HG03159 (cell line): Measurements from ENCODE around the gene ZNF804B.
A peak's percentile ranks its signal among the peaks of the same experiment; 100 is the strongest.

Experiments
- ATAC-seq: cut with Tn5 transposase; IDR thresholded peaks from one replicate; pipeline ENCODE4 v1.9.1; 2021; ENCODE audit warnings: mild to moderate bottlenecking, moderate library complexity; ENCODE audit not compliant: unreplicated experiment

ZNF804B gene

DNA sequence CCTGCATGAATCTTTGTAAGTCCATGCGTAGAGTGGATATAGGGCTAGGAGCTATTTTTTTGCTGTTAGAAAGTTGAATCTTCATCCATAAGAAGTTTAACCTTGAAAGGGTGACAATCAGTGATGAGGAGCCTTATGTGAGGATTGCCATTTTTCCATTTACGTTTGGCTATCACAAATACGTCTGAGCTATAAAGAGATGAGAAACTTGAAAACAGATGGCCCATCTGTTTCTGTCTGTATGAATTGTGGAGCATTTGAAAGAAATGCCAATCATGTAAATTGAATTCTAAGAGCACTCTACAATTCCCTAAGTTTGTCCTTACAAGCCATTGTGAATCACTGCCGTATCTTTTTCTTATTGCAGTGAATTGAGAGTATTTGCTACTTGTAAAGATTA lies 205.9 kb downstream of the ZNF804B start:
- ATAC-seq: no peak

DNA sequence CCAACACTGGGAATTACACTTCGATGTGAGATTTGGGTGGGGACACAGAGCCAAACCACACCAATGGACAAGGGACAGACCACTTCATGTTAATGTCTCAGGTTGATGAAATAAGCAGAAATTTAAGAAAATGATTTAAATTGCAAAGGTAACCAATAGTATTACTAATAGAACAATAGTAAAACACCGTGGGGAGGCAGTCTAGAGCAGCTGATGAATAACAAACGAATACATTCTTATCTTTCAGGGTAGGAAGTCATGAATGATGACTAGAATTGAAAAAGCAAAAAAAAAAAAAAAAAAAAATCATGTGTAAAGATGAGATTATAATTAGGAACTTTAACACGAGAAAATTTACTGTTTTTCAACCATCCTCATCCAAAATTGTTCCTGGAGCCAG lies 207.9 kb downstream of the ZNF804B start:
- ATAC-seq: no peak

DNA sequence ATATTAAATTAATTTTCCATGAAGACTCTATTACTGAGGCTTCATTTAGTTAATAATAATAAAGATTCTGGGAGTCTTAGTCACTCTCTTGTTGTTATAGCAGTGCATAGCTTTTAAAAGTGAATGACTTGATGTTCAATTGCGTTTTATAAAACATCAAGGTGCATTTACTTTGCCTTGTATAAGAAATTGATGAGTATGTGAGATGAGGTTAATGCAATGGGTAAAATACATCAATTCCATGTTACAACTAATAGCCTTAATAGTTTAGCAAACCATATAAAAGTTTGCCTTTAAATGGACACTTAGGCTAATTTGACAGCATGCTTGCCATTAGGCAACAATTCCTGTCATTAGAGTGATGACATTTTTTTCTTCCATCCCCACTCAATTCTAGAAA lies 209.7 kb downstream of the ZNF804B start:
- no peak for ATAC-seq

DNA sequence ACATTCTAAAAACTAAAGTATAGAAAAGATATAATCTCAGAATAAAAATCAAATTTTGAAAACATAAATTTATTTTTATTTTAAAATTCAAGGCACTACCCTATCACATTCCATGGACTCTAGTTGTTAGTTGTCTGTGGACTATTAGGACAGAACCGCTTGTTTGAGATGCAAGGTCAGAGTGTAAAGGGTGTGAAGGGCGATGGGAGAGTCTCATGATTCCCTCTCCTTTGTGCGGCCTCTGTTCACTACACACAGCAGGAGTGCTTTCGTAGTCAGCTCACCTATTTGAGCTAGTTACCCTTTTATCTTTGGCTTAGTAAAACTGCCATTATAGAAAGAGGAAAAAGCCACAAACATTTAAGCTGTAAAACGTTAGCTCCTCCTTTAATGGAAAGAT lies 225.8 kb downstream of the ZNF804B start:
- no peak for ATAC-seq

DNA sequence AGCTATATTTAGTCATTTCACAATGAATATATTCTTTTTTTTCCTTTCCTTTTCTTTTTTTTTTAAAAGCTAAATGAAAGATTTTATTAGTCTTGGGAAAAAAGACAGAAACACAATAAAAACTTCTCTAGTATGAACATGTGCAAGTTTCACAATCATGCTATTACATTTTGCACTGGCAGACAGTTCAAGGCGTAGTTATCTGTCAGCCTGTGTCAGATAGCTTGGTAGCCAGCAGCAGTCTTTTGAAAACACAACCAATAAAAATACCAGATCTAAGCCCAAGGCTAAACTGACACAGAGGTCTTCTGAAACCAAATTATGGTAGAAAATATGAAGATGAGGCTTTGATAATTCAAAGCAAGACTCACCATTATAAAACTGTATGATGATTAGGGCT lies 241.8 kb downstream of the ZNF804B start:
- no peak for ATAC-seq

DNA sequence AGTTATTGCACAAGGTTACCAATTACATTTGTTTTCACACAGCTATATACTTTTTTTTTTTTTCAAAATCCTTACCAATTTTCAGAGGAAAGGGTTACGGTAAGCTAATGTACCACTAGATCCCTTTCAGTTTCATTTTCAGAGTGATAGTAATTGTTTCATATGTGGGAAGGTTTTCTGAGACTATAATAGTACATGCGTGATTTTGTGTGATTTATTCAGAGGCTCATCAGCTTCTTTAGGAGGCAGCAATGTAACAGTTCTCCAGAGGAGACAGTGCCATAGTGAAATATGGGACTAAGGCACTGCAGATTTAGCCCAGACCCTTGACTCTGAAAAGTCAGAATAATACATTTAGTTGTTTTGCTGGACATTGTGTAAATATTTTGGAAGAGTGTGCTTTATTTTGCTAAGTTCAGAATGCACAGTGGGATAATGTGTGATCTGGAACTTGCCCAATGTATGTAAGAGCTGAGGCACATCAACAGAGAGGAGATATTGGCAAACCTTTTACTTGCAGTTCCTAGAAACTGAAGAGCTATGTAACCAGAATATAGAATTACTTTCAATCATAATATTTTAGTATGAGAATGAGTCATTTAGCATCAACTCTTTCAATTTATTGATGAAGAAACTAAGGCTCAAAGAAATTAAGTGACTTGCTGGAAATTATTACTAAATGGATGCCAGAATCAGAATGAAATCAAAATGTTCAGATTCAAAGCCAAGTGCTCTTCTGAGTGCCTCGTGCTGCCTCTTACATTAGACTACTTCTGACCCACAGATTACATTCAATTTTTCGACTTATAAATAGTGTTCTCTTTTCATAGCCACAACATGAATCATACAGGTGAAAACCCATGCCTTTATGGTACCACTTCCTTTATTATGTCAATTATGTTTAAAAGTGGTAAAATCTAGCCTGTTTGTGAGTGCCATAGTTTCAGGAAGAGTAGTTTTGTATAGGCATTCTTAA lies 243.8 kb downstream of the ZNF804B start:
- peak; percentile 82 for ATAC-seq

DNA sequence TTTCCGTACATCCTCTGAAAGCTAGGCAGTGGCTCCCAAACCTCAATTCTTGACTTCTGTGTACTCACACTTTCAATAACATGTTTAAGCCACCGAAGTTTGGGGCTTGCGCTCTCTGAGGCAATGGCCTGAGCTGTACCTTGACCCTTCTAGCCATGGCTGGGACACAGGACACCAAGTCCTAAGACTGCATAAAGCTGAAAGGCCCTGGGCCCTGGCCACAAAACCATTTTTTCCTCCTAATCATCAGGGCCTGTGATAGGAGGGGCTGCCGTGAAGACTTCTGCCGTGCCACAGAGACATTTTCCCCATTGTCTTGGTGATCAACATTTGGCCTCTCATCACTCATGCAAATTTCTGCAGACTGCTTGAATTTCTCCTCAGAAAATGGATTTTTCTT lies 252.5 kb downstream of the ZNF804B start:
- no peak for ATAC-seq

DNA sequence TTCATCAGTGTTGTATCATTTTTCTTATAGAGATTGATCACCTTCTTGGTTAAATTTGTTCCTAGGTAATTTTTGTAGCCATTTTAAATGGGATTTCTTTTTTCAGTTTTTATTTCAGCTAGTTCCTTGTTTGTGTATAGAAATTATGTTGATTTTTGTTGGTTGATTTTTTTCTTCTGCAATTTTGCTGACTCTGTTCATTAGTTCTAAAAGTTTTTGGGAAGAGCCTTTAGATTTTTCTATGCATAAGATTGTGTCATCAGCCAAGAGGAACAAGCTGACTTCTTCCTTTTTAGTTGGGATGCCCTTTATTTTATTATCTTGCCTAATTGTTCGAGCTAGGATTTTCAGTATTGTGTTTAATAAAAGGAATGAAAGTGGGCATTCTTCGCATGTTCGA lies 258.2 kb downstream of the ZNF804B start:
- no peak for ATAC-seq

DNA sequence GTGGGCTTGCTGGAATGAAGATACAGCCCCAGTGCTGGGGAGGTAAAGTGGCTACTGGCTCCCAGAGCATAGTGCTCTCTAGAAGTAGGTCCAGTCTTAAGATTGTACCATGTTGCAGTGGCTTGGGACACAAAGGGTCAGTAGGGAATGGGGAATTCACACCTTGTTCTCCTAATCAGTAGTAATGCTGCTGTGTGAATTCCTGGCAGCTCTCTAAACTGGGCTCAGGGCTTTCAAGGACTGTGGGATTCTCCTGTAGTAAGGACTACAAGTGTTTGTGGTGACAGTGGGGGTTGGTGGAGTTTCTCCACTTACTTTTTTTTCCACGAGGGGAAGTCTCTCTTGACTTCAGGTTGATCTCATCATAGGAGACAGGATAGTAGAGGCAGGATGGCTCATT lies 262.2 kb downstream of the ZNF804B start:
- ATAC-seq: no peak

DNA sequence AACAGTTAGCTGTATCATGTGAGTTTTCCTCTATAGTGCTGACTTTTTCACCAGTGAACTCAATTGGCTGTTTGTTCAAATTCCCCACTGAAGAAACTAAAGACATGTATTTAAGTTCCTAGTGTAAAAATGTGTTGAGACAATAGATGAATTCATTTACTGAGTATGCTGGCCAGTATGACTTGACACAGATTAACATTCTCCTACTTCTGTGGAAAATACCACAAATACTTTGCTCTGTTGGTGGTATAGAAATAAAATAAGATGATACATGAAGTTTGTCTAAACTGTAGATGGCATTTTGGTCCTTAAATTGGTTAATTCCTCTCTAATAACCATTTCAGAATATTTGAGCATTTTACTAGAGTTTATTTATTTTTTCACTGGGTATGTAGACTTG lies 263.7 kb downstream of the ZNF804B start:
- ATAC-seq: no peak

DNA sequence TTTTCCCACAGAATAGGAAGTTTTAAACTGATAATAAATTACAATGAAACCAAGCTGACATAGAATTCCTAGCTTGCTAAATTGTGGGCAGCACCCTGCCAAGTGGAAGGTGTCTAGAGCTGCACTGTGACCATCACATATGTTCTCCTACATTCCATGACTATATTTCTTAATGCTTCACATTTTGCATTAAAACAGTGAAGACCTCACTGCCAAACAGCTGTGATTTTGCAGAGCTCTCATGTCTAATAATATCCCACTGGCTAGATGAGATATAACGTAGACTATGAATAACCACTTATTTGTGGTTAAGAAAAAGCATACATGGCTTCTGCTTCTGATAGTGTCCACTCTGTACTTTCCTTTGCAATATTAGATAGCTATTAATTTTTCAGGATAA lies 264.4 kb downstream of the ZNF804B start:
- no peak for ATAC-seq

DNA sequence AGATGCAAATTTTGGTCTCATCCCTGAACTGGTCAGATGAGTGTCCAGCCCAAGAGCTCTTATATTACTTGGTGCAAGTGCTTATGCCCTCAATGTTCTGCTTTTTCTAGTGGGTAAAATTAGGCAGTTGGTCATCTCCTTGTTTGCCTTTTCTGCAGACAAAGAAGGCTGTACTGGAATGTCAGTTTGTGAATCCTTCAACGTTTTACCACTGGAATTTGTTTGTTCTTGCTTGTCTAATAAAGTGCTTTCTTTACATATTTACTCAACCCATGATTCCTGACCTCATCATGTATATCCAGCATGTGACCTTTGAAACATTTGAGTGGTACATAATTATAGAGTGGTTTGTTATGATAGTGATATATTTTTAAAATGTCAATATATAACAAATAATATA lies 268.3 kb downstream of the ZNF804B start:
- ATAC-seq: no peak

DNA sequence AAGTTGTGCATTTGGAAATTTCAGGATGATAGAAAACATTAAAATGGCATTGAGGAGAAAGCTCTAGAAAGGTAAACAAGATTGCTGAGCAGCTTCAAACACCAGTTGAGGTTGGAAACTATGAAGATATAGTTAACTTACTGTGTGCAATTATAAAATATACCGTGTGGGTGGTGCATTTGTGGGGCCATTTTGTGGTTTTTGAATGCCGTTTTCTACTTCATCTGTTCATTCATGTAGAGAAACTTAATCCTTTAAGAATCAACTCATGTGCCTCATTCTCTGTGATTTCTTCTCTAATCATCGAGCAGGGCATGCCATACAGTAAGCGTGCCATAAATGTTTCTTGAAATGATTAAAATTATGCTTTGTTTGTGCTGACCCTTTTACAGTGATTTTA lies 268.8 kb downstream of the ZNF804B start:
- ATAC-seq: no peak

DNA sequence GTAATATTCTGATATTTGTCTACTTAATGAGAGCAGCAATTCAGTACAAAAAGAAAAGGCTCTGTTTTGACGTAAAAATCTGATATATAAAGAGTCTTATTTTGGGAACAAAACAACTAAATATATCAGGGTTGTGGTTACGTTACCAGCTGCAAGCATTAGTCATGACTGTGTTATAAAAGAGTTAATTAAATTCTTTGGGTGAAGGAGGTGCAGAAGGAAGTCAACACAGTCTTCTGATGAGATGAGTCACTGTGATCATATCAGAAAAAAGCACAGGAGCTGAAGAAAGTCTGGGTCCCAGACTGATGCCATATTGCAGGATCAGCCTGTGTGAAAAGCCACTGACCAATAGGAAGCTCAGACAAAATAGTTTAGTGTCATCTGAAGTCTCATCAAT lies 270.4 kb downstream of the ZNF804B start:
- no peak for ATAC-seq

DNA sequence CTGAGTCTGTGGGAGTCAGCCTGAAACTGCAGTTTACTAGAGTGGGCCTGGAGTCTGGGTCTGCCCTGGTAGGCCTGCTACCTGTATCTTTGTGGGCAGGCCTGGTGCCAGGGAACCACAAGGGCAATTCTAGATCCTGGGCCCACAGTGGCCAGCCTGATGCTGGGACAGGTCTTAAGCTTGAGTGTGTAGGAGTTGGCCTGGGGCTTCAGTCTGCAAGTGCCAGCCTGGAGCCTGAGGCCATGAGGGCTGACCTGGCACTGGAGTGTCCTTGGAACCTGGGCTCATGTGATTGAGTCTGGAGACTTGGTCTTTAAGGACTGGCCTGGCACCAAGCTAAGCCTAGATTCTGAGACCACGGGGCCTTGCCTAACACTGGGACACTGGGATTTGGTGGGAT lies 281.7 kb downstream of the ZNF804B start:
- no peak for ATAC-seq

DNA sequence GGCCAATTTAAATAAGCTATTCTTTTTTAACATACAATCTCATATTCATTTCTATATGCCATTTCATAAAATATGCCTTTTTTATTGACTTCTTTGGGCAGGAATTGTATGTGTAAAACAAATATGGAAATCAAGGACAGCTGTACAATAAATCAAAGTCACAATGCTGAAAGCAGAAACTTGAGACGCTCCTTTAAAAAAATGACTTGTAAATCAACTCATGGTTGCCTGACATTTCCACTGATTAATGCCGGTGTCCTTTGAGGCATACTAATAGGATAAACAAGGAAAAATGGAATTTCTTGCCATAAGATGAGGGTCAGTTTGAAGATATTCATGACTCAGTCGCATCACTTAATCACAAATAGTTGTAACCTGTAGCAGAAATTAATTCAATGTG lies 283.4 kb downstream of the ZNF804B start:
- ATAC-seq: no peak

DNA sequence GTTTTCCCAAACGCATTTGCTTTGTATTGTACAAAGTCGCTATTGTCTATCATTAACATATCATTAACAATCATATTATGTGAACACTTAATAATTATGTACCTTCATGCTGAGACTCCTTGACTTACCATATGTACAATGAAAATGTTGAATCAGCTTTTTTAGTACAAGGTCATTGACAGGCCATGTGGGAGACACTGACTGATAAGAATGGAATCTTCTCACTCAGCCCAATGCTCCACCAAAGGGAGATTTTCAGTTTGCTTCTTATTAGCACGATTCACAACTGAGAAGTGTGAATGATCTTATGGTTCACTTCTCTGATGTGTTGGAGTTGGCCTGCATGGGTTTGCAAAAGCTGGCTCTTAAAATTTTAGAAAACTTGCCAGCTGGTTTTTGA lies 289.5 kb downstream of the ZNF804B start:
- no peak for ATAC-seq

DNA sequence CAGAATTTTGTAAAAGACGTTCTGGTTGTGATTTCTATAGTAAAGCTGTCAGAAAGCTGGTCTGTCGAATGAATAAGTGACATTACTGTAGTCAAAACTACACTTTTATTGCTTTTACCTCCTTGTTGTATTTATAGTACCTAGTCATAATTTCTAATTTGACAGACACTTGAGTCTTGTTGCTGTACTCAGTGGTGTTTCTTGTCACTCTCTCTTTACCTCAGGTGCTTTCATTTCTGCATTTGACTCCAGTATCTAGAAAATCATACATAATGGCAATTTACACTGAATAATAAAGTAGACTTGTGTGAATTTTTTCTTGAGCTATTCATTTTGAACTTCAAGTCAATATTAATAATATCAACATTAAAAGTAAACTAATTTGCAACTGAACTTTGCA lies 293.6 kb downstream of the ZNF804B start:
- ATAC-seq: peak; percentile 41

DNA sequence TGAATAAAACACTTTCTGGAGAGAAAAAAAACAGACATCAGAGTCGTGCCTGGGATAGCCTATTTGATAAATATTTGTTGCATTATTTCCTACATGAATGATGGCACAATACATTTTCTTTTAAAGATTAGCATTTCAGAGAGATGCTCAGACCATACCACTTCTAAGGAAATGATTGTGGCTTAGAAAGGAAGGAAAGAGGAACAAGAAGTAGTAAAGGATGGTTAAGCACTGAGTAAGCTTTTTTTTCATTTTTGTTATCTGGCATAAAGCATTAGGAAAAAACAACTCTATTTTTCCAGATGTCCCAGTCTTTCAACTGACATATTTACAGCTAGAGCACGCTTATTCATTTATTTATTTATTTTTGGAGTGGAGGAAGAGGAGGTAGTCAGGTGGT lies 294.9 kb downstream of the ZNF804B start:
- no peak for ATAC-seq

DNA sequence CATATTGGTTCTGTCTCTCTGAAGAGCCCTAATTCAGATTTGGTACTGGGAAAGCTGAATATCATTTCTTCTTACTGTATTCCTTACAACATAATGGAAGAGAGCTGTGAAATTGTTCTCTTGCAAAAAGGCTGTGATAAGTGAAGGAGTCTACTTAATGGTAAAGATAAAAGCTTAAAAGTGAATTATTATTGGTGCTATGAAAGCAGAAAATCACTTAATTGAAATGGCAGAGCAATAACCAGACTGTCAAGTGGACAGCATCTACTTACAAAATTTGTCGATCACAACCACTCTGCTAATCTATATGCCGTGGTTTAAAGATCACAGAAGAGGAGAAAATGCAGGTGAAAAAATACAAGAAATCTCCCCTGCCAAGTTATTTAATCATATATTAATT lies 300.7 kb downstream of the ZNF804B start:
- no peak for ATAC-seq

DNA sequence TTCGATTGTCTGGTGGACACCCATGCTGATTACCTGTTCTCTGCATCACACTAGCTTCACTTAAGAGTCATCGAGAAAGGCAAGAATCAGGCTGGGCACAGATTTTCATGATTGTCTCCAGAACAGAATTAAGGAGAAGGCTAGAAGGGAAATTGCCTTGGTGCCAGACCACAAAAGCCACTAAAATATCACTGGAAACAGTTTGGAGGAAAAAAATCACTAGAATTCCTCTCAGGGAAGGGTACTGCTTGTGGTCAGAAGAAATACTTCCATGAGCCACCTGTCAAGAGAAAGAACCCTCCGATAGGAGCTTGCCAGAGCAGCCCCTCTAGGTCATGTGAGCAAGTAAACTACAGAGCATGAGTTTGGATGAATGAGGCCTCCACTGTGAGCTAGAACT lies 305.3 kb downstream of the ZNF804B start:
- no peak for ATAC-seq

DNA sequence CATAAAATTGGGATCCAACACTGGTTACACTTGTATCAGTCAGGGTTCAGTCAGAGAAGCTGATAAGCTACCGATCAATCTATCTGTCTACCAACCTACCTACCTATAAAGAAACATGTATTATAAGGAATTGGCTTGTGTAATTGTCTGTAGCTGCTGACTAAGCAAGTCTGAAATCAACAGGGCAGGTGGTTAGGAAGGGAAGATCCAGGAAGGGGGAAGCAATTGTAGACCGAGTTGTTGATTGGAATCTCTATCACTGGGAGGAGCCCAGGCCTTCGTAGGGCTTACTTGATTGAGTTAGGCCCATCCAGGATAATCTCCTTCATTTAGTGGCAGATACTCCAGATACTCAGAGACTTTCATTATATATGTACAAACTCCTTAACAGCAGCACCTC lies 307.5 kb downstream of the ZNF804B start:
- ATAC-seq: no peak

DNA sequence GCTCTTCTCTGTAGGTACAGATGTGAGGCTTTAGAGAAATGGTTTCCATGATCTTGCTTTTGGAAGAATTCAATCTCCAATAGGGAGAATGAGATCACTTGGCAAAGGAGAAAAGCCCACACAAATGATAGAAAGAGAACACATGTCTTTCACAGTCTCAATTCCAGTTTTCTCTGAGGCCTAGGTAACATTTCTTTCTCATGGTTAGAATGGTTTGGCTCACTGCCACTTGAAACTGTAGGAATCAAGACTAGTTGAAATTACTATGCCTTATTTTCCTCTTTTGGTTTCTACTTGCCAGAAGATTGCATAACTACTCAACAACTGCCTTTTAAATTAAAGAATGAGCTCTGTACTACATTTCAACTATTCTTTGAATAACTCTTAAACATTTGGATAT lies 312.6 kb downstream of the ZNF804B start:
- ATAC-seq: no peak
